GM06990 (cell line): Measurements from ENCODE around the gene ADIPOQ.

Experiments
- DNase-seq: peaks from one replicate; pipeline ENCODE4 v3.0.0-alpha.2; 2011; ENCODE audit not compliant: insufficient read length; ENCODE audit errors: extremely low read depth
- H3K27me3 ChIP-seq: replicated peaks from 2 replicates; pipeline ENCODE4 v1.6.0; 2011; ENCODE audit warnings: low read length; ENCODE audit not compliant: control insufficient read depth, insufficient read depth
- H3K36me3 ChIP-seq: 2 replicates; pipeline ENCODE4 v1.5.1; 2011; ENCODE audit warnings: low read length; ENCODE audit not compliant: control insufficient read depth, insufficient read depth
- H3K4me3 ChIP-seq: replicated peaks from 2 replicates; pipeline ENCODE4 v1.5.1; 2011; ENCODE audit warnings: low read depth, mild to moderate bottlenecking, control low read depth, low read length
- TF ChIP-seq, protein P1 (sequence below): IDR thresholded peaks from 2 replicates; pipeline ENCODE4 v1.5.1; 2011; ENCODE audit warnings: low read length, control low read depth, mild to moderate bottlenecking, inconsistent platforms; ENCODE audit not compliant: insufficient read depth, poor library complexity, severe bottlenecking

ADIPOQ gene

DNA sequence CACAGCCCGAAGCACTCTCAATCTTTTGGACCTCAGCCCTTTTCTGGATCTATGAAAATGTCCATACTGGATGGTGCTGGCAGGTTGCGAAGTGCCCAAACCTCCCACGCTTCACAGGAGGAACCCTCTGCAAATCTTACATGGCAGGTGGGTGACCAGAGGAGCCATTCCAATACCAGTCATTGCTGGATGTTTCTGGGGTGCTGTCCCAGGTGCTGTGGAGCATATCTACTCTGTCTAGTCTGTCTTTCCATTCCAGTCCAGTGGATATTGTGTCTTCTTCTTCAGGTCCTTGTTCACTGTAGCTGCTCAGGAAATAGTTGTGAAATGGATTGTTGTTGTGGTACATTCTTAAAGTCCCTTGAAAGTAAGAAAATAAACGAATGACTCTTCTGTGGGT is 10.7 kb upstream of the ADIPOQ start:
- TF ChIP-seq, protein P1, sequence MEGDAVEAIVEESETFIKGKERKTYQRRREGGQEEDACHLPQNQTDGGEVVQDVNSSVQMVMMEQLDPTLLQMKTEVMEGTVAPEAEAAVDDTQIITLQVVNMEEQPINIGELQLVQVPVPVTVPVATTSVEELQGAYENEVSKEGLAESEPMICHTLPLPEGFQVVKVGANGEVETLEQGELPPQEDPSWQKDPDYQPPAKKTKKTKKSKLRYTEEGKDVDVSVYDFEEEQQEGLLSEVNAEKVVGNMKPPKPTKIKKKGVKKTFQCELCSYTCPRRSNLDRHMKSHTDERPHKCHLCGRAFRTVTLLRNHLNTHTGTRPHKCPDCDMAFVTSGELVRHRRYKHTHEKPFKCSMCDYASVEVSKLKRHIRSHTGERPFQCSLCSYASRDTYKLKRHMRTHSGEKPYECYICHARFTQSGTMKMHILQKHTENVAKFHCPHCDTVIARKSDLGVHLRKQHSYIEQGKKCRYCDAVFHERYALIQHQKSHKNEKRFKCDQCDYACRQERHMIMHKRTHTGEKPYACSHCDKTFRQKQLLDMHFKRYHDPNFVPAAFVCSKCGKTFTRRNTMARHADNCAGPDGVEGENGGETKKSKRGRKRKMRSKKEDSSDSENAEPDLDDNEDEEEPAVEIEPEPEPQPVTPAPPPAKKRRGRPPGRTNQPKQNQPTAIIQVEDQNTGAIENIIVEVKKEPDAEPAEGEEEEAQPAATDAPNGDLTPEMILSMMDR: no peak
- Histone ChIP-seq H3K4me3 (no peak overlapping the region), H3K27me3 (no peaks in the 10 kb centered on the region; the same call in none of the 2 replicates), H3K36me3 (no peaks in the 10 kb centered on the region)
- DNase-seq: no peak

DNA sequence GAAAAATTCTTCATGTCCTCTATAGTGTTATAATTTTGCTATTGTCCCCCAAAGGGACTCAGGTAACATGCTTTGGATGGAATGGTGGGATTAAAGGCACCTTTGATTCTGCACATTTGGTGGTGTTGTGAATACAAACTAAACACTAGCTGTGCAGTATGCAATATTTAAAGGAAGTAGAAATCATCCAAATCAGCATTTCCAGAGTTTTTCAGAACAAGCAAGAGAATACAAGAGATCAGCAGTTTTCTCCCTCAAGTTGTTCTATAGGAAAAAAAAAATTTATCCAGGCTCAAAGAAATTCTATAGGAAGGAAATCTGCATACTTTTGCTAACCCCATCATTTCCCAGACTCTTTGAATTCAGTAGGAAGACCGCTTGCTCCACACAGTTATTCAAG is 10.2 kb upstream of the ADIPOQ start:
- TF ChIP-seq, protein P1: no peak
- H3K36me3 ChIP-seq: no peaks in the 10 kb centered on the region
- no peak for DNase-seq
- H3K27me3 ChIP-seq: no peaks in the 10 kb centered on the region; the same call in none of the 2 replicates
- no peak overlapping the region for H3K4me3 ChIP-seq

DNA sequence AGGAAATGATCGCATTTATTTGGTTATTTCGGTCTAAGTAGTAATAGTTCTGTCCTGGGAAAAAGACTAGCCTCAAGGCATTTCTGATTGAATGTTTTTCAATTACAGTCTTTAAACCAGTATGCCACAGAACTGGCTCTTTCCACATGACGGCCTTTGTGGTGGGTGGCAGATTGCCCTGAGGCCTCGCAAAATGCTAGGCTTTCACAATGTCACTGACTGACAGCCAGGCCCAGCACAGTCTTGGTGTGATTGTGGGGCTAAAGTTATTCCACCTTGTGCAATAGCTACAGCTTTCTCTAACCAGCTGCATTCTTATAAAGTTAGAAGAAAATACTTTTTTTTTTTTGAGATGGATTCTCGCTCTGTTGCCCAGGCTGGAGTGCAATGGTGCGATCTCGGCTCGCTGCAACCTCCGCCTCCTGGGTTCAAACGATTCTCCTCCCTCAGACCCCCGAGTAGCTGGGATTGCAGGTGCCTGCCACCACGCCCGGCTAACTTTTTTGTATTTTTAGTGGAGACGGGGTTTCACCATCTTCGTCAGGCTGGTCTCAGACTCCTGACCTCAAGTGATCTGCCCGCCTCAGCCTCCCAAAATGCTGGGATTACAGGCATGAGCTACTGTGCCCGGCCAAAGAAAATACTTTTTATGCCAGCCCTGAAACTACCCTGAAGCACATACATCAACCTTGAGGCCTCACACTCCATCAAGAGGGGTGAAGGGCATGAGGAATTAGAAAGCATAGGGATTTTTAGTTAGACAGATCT is 2.5 kb upstream of the ADIPOQ start:
- DNase-seq: no peak
- Histone ChIP-seq H3K4me3 (no peak overlapping the region), H3K27me3 (peaks cover 1% of the 10 kb centered on the region; the same call in 1 of the 2 replicates), H3K36me3 (no peaks in the 10 kb centered on the region)
- TF ChIP-seq, protein P1: no peak

DNA sequence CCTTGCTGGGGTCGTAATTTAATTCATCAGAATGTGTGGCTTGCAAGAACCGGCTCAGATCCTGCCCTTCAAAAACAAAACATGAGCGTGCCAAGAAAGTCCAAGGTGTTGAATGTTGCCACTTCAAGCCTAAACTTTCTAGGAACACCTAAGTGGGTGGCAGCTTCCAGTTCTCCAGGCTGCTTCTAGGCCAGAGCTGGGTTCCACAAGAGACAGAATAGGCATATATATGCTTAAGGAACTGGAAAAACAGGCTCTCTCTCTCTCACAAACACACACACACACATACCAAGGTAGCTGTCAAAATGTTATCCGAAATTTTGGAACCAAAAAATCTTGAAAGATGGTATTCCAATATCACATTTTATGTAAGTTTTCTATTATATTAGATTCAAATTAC is 890 bp upstream of the ADIPOQ start:
- peaks cover 1% of the 10 kb centered on the region; the same call in 1 of the 2 replicates for H3K27me3 ChIP-seq
- TF ChIP-seq, protein P1: no peak
- no peak for DNase-seq

DNA sequence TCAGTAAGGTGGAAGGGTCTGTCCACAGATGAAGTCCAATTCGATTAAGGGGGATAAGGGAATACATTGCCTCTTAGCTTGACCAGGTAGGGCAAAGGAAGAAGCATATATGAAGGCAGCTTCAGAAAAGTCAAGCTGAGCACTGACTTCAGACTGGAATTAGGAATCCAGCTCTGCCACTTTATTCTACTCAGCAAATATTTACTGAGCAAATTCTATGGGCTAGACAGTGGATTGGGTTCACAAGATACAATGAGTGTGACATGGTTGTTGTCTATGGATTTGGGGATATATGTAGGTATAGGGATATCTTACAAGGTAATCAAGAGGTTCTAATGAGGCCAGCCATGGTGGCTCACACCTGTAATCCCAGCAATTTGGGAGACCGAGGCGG is 526 bp downstream of the ADIPOQ start:
- no peak for DNase-seq

More for the DNA sequence above, 890 bp upstream of the ADIPOQ start:
- Histone ChIP-seq H3K36me3 (no peaks in the 10 kb centered on the region), H3K4me3 (no peak overlapping the region)

More for the DNA sequence above, 526 bp downstream of the ADIPOQ start:
- TF ChIP-seq, protein P1: no peak
- no peaks in the 10 kb centered on the region for H3K36me3 ChIP-seq
- peaks cover 1% of the 10 kb centered on the region; the same call in 1 of the 2 replicates for H3K27me3 ChIP-seq
- no peak overlapping the region for H3K4me3 ChIP-seq
